ENCODE measurements around the gene SLC12A7.
"Not testable (repeated sequence)": the region's sequence is repeated elsewhere in the genome, so short reads cannot be mapped to it uniquely, and the experiment has no call there.

The SLC12A7 gene

DNA sequence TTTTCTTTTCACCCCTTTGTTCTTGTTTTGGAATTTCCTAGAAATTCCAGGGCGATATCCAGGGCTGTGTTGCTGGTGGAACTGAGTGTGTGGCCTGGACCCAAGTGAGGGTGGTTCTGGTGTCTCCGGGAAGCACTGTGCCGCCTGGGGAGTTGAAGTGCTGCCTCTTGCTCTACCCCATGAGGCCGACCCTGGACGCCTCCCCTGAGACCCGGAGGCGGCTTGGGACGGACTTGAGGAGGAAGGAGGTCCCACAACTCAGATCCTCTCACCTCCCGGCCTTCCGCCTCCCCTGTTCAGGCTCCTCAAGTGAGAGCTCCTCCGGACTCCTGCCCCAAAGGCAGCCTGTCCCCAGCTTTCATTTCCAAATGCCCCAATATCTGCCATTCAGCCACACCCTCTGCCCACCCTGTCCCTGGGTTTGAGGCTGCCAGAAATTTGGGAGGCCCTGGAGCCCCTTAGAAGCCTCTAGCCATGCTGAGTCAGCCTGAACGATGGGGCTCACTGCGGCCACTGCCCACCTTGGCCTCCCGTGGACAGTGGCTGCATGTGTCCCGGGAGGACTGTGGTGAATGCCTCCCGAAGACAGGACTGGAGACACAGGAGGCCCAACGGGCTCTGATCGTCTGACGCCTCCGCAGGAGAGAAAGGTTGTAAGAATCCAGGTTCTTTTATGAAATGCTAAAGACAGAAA lies 46.9 kb upstream of the SLC12A7 start:
- ChIA-PET POLR2A (no interaction called here), CTCF (interaction anchor here (0.7 kb wide), 1 partner anchor 579 kb away, joined by 3 read pairs; no protein-coding TSS in a partner anchor)
- Histone ChIP-seq H3K4me1 (ENCODE audit: control insufficient read depth, insufficient read depth, low read length) (no peaks in the 10 kb centered on the region; the same call in 1 of the 2 replicates), H3K27ac (ENCODE audit: extremely low read depth, low read depth, low read length) (no peak overlapping the region), H3K4me3 (ENCODE audit: low read depth, low read length) (no peak overlapping the region), H3K9me3 (ENCODE audit: control insufficient read depth, insufficient read depth, low read depth, low read length) (no peaks in the 10 kb centered on the region), H3K36me3 (ENCODE audit: control insufficient read depth in 2 of 2, insufficient read depth in 1 of 2, low read length in 2 of 2) (no peaks in the 10 kb centered on the region)
- no peak for TF ChIP-seq ZNF394 (tag by site-specific recombination; IDR thresholded peaks at IDR 0.05; ENCODE audit: borderline replicate concordance)
- 0 out of 2 replicates have a peak, but pooled peaks have one; percentile 9 for TF ChIP-seq ZNF585B (tag by site-specific recombination; IDR thresholded peaks at IDR 0.05)

- H3K27ac ChIP-seq (ENCODE audit: extremely low read depth, low read depth, low read length); POLR2A ChIA-PET; H3K9me3 ChIP-seq (ENCODE audit: control insufficient read depth, insufficient read depth, low read depth, low read length); H3K36me3 ChIP-seq (ENCODE audit: control insufficient read depth in 2 of 2, insufficient read depth in 1 of 2, low read length in 2 of 2); H3K4me3 ChIP-seq (ENCODE audit: low read depth, low read length); H3K4me1 ChIP-seq (ENCODE audit: control insufficient read depth, insufficient read depth, low read length): not testable (repeated sequence)
- CTCF ChIA-PET: interaction anchor here (0.7 kb wide), 1 partner anchor 123 kb away, joined by 6 read pairs; no protein-coding TSS in a partner anchor
- TF ChIP-seq ZNF18 (tag by site-specific recombination; IDR thresholded peaks at IDR 0.05): peak; percentile 99
- TF ChIP-seq EGR2 (tag by site-specific recombination; IDR thresholded peaks at IDR 0.05; ENCODE audit: low read depth): 0 out of 2 replicates have a peak, but pooled peaks have one; percentile 4
- peak; percentile 100 for TF ChIP-seq ZEB2 (tag by site-specific recombination; IDR thresholded peaks at IDR 0.05)
- 0 out of 2 replicates have a peak, but pooled peaks have one; percentile 14 for TF ChIP-seq SCRT1 (tag by site-specific recombination; IDR thresholded peaks at IDR 0.05; ENCODE audit: borderline replicate concordance)
Observed at GRCh38 chr5:1157461-1157986, 45.7 kb upstream of the SLC12A7 start.

GRCh38 chr5:1156754-1157460 lies 45.0 kb upstream of the SLC12A7 start:
- CTCF ChIA-PET: interaction anchor here (0.7 to 0.8 kb wide), 3 partner anchors 10 to 122 kb away, joined by 4 to 6 read pairs (median 4); no protein-coding TSS in a partner anchor
- Histone ChIP-seq H3K27ac (ENCODE audit: extremely low read depth, low read depth, low read length) (no peak overlapping the region), H3K4me3 (ENCODE audit: low read depth, low read length) (no peak overlapping the region)
- TF ChIP-seq ZNF16 (tag by site-specific recombination; IDR thresholded peaks at IDR 0.05; ENCODE audit: low read depth) (no peak), ZNF157 (tag by site-specific recombination; IDR thresholded peaks at IDR 0.05) (no peak), ZNF366 (tag by site-specific recombination; conservative IDR thresholded peaks at IDR 0.05) (no peak), KLF10 (tag by site-specific recombination; IDR thresholded peaks at IDR 0.05) (no peak), KLF17 (tag by site-specific recombination; IDR thresholded peaks at IDR 0.05) (peak; percentile 50; the same call in 1 of the 2 replicates), ZNF776 (tag by site-specific recombination; IDR thresholded peaks at IDR 0.05; ENCODE audit: borderline replicate concordance) (no peak), ZNF639 (tag by site-specific recombination; IDR thresholded peaks at IDR 0.05) (no peak), ZNF174 (tag by site-specific recombination; IDR thresholded peaks at IDR 0.05) (no peak), KLF16 (tag by site-specific recombination; IDR thresholded peaks at IDR 0.05) (no peak), ZFP41 (tag by site-specific recombination; IDR thresholded peaks at IDR 0.05; ENCODE audit: borderline replicate concordance) (no peak), ZBTB7A (tag by site-specific recombination; IDR thresholded peaks at IDR 0.05; ENCODE audit: low read depth) (no peak), KLF7 (tag by site-specific recombination; IDR thresholded peaks at IDR 0.05; ENCODE audit: borderline replicate concordance) (no peak)
- TF ChIP-seq, protein P1, sequence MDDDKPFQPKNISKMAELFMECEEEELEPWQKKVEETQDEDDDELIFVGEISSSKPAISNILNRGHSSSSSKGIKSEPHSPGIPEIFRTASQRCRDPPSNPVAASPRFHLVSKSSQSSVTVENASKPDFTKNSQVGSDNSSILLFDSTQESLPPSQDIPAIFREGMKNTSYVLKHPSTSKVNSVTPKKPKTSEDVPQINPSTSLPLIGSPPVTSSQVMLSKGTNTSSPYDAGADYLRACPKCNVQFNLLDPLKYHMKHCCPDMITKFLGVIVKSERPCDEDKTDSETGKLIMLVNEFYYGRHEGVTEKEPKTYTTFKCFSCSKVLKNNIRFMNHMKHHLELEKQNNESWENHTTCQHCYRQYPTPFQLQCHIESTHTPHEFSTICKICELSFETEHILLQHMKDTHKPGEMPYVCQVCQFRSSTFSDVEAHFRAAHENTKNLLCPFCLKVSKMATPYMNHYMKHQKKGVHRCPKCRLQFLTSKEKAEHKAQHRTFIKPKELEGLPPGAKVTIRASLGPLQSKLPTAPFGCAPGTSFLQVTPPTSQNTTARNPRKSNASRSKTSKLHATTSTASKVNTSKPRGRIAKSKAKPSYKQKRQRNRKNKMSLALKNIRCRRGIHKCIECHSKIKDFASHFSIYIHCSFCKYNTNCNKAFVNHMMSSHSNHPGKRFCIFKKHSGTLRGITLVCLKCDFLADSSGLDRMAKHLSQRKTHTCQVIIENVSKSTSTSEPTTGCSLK (tag by site-specific recombination; IDR thresholded peaks at IDR 0.05): no peak
- TF ChIP-seq, protein P2, sequence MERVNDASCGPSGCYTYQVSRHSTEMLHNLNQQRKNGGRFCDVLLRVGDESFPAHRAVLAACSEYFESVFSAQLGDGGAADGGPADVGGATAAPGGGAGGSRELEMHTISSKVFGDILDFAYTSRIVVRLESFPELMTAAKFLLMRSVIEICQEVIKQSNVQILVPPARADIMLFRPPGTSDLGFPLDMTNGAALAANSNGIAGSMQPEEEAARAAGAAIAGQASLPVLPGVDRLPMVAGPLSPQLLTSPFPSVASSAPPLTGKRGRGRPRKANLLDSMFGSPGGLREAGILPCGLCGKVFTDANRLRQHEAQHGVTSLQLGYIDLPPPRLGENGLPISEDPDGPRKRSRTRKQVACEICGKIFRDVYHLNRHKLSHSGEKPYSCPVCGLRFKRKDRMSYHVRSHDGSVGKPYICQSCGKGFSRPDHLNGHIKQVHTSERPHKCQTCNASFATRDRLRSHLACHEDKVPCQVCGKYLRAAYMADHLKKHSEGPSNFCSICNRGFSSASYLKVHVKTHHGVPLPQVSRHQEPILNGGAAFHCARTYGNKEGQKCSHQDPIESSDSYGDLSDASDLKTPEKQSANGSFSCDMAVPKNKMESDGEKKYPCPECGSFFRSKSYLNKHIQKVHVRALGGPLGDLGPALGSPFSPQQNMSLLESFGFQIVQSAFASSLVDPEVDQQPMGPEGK (tag by site-specific recombination; IDR thresholded peaks at IDR 0.05): no peak

More at GRCh38 chr5:1156754-1157460, 45.0 kb upstream of the SLC12A7 start:
- Histone ChIP-seq H3K36me3 (ENCODE audit: control insufficient read depth in 2 of 2, insufficient read depth in 1 of 2, low read length in 2 of 2) (no peaks in the 10 kb centered on the region), H3K9me3 (ENCODE audit: control insufficient read depth, insufficient read depth, low read depth, low read length) (no peaks in the 10 kb centered on the region), H3K4me1 (ENCODE audit: control insufficient read depth, insufficient read depth, low read length) (peaks cover 5% of the 10 kb centered on the region; the same call in 1 of the 2 replicates)
- POLR2A ChIA-PET: no interaction called here
